RPMI7951 (cell line): Measurements from ENCODE around the gene NFAT5. TPM values are rescaled to one million over a fixed set of nuclear protein-coding genes. Genes with fewer than 3 reads are reported as not detected.
"Not testable (repeated sequence)": the region's sequence is repeated elsewhere in the genome, so short reads cannot be mapped to it uniquely, and the experiment has no call there.

Experiments
- DNase-seq: peaks from one replicate; pipeline ENCODE4 v3.0.0-alpha.2; 2012; ENCODE audit warnings: low read depth
- total RNA-seq: library from RNA; depleted of rRNA; stranded (reverse); fragments of >200 nt; shearing (Covaris generic); gene quantifications from 2 replicates; pipeline ENCODE4 v1.2.3, GENCODE V29; 2014; rRNA removed

NFAT5 gene, protein sequence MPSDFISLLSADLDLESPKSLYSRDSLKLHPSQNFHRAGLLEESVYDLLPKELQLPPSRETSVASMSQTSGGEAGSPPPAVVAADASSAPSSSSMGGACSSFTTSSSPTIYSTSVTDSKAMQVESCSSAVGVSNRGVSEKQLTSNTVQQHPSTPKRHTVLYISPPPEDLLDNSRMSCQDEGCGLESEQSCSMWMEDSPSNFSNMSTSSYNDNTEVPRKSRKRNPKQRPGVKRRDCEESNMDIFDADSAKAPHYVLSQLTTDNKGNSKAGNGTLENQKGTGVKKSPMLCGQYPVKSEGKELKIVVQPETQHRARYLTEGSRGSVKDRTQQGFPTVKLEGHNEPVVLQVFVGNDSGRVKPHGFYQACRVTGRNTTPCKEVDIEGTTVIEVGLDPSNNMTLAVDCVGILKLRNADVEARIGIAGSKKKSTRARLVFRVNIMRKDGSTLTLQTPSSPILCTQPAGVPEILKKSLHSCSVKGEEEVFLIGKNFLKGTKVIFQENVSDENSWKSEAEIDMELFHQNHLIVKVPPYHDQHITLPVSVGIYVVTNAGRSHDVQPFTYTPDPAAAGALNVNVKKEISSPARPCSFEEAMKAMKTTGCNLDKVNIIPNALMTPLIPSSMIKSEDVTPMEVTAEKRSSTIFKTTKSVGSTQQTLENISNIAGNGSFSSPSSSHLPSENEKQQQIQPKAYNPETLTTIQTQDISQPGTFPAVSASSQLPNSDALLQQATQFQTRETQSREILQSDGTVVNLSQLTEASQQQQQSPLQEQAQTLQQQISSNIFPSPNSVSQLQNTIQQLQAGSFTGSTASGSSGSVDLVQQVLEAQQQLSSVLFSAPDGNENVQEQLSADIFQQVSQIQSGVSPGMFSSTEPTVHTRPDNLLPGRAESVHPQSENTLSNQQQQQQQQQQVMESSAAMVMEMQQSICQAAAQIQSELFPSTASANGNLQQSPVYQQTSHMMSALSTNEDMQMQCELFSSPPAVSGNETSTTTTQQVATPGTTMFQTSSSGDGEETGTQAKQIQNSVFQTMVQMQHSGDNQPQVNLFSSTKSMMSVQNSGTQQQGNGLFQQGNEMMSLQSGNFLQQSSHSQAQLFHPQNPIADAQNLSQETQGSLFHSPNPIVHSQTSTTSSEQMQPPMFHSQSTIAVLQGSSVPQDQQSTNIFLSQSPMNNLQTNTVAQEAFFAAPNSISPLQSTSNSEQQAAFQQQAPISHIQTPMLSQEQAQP (N-terminal part only)
- 10.7 and 11.9 TPM in 2 replicates for total RNA-seq

DNA sequence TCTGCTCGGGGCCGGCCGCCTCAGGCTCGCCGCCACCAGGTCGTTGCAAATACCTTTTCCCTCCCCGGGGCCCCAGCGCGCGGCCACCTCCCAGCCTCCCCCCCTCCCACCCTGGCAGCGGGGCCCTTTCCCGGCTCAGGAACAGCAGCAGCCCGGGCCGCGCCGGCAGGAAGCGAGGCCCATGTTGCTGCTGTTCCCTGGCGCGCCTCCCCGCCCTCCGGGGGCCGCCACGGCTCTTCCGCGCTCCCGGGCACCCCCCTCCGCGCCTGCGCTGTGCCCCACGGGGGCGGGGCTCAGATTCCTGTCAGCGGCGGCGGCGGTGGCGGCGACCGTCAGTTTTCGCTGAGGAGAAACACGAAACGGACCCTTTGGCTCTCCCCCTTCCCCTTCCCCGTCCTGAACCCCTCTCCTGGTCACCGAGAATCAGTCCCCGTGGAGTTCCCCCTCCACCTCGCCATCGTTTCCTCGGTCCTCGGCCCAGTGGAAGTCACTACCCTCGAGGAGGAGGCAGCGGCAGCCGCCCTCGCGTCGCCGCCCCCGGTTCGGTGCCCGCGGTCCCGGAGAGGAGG lies at the start of gene NFAT5:
NFAT5 (plus strand) TSS at position 296 of the 569 bp plus-strand sequence. CDS start 336 bp downstream, outside the sequence.
- peak; percentile 86 for DNase-seq

DNA sequence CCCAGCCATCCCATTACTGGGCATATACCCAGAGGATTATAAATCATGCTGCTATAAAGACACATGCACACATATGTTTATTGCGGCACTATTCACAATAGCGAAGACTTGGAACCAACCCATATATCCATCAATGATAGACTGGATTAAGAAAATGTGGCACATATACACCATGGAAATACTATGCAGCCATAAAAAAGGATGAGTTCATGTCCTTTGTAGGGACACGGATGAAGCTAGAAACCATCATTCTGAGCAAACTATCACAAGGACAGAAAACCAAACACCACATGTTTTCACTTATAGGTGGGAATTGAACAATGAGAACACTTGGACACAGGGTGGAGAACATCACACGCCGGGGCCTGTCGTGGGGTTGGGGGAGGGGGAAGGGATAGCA lies 47.9 kb upstream of the NFAT5 start:
- not testable (repeated sequence) for DNase-seq

DNA sequence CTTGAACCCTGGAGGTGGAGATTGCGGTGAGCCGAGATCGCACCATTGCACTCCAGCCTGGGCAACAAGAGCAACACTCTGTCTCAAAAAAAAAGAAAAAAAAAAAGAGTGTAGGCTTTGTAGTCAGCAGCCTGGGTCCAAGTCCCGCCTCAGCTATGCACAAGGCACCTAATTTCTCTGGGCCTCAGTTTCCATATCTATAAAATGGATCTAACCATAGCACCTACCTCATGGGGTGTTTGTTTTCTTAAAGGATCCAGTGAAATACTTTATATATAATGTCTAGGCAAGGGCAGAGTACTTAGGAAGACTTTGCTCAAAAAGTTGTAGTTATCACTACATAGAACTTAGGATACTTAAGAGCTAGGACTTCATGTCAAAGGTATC lies 45.4 kb upstream of the NFAT5 start:
- no peak for DNase-seq

DNA sequence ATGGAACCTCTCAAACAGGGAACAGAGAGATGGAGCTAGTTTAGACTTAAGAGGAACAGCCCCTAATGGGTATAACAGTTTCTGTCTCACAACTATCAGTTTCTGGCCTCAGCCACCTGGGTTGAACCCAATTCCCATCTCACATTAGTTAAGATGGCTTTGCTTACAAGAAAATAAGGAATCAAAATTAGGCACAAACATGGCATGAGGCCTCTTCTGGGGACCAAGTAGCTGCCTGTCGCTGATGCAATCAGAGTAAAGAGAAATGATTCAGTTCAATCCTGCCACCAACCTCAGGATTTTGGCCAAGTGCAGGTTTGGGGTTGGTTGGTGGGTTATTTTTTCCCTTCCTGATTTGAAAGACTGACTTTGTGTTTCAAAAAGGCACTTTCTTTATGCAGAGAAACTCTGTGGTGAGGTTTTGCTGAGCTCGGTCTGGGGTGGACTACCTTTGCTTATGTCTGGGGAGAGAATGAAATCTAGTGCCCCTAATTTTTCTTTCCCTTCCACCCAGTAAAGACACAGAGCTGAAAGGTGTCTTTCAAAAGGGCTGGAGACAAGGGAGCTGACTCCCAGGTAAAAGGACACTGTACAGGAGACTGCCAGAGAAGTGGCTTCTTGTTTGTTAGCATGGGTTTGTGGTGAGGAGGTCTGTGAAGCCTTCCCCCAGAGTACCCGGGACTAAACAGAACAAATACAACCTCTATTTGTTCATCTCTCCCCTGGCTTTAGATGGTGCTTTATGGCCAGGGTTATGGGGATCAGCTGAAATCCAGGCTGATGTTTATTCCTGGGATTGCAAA lies 44.8 kb upstream of the NFAT5 start:
- peak; percentile 22 for DNase-seq

DNA sequence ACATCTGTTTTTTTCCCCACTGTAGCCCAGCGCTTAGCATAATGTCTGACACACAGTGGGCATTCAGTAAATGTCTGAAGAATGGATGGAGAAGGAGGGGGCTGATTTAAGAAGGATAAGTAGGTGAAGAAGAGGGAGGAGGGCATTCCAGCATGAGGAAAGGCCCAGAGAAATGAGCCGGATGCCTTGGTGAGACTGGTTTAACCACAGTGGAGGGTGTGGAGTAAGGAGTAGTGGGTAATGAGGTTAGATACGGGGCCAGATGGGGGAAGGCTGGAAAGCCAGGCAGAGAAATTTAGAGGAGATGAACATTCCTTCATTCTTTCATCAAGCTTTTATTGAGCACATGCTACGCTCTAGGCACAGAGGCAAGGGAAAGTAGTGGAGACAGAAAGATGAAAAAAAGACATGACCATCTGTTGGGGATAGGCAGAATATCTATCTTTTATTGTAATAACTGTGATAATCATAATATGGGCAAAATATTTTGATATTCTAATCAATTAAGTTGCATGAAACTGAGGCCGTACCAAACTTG lies 43.7 kb upstream of the NFAT5 start:
- no peak for DNase-seq

DNA sequence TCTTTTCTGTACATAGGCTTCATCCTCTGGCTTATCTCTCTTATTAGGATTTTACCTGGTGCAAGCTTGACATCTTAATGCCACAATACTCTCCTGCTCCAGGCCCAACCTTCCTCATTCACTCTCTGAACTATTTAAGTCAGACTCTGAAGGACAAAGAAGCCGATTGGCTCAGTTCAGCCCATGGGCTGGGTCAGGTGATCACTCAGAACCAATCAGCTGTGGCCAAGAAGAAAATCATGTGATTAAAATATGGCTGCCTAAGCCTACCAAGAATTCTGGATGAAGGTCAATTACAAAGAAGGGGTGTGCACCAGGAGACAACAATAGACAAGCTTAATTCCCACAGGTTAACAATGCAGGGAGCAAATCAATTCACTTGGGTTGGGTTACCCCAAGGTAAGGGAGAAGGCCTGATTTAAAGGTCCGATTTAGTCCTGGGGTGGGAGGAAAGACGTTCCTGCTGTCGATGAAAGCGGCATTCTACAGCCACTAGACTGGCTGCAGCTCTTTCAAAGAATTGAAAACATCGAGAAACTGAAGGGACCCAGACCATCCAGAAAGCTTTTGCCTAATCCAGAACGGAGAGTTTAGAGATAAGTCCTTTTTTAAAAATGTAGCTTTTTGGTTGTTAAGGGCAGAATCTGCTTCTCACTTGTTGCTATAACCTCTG lies 42.9 kb upstream of the NFAT5 start:
- DNase-seq, result no peak

DNA sequence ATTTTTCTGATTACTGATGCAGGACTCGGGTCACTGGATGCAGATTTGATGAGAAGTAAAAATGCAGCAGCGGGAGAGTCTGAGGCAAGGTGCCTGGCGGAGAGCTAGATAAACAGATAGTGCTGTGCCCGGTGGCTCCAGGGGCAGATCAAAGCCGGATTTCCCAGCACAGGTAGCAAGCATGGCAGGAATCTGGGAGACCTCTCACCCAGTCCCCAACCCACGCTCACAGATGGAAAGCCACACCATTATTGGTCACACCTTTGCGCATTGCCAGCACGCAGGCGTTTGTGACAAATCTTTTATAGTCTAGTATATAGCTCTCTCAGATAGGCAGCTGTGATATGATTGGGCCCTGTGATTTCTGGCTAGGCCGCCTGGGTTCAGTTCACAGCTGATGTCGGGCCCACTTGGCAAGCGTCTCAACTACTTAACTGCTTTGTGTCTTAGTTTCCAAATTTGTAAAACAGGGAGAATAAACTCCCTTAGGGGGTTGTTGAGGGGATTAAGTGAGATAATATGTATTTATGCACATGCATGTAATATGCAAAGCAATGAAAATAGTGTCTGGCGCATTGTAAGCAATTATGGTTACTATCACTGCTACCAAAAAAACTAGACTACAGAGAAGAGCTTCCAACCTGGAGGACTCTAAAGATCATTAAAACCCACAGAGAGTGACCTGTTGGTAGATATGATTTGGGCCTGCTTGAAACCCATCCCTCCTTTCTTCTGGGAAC lies 42.0 kb upstream of the NFAT5 start:
- DNase-seq, result no peak

DNA sequence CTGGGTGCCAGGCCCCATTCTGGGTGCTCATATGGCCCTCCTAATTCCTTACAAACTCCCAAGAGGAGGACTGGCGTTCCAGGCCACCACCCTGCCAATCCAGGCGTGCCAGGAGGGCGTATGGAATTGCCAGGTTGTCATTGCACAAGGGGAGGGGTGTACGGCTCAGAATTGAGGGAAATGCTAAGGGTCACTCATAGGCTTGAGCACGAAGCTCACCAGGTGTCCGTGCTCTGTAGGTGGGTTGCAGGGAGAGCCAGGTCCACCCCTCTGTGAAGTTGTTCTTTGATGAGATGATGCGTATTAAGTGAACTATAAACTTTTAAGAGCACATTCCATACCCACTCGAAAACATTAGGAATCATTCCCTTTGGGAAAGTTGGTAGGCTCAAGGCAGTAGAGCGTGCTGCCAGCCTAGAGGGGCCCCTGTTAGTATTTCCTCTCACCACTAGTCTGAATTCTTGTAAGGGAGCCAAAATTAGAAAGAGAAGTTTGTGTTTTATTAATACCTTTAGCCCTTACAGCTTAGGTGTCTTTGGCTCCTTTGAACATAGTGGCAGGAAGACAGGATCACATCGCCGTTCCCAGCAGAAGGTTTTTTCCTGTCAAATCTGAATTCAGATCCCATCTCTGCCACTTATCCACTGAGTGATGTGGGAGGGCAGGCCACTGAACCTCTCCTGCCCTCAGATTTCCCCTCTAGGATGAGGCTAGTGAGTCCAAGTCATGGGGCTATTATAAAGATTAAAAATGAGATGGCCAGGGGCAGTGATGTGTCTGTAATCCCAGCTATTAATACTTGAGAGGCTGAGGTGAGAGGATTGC lies 38.7 kb upstream of the NFAT5 start:
- DNase-seq, result no peak

DNA sequence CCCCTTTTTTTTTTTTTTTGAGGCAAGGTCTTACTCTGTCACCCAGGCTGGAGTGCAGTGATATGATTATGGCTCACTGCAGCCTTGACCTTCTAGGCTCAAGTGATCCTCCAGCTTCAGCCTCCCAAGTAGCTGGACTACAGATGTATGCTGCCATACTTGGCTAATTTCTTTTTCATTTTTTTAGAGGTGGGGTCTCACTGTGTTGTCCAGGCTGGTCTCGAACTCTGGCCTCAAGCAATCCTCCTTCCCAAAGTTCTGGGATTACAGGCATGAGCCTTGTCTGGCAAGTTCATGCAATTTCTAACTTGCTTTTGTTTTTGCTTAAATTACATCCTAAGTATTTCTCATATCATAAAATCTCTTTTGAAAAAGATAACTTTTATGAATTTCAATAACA lies 33.8 kb upstream of the NFAT5 start:
- no peak for DNase-seq

DNA sequence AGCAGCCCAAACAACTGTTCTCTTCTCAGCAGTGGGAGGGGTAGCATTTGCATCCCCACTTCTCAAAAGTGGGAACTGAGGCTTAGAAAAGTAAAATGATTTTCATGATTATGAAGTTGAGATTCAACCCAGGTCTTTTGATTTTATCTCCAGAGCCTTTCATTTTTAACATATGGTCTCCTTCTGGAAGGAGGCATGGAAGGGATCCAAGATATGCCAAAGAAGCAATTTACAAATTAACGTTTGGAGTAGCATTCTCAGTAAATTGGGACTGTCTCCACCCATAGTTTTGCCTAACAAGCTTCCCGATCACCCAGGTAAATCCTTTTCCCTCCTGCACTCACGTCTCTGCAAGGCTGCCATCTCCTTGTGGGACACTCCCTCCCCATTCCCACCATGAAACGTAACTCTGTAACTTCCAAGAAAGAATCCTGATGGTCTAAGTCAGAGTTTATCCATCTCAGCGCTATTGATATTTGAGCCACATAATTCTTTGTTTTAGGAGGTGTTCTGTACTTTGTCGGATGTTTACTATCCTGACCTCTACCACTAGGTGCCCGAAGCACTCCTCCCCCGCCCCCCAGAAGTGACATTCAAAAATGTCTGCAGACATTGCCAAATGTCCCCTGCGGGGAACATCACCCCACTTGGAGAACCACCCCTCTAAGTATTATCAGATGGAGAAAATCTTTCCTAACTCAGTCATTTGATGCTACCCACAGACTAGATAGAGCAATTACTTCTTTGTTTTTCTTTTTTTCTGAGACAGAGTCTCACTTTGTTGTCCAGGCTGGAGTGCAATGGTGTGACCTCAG lies 32.9 kb upstream of the NFAT5 start:
- peak; percentile 45 for DNase-seq

DNA sequence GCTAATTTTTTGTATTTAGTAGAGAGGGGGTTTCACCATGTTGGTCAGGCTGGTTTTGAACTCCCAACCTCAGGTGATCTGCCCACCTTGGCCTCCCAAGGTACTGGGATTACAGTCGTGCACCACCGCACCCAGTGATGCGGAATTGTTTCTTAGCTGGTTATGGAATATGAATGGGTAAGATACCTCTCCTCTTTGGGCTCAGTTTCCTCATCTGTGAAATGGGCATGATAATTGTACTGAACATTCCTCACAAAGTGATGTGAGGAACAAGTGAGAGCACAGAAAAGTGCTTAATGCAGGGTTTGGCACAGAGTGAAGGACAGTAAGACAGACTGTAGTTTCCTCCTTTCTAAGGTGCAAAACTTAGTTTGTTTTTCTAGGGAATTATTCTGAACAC lies 31.0 kb upstream of the NFAT5 start:
- no peak for DNase-seq

DNA sequence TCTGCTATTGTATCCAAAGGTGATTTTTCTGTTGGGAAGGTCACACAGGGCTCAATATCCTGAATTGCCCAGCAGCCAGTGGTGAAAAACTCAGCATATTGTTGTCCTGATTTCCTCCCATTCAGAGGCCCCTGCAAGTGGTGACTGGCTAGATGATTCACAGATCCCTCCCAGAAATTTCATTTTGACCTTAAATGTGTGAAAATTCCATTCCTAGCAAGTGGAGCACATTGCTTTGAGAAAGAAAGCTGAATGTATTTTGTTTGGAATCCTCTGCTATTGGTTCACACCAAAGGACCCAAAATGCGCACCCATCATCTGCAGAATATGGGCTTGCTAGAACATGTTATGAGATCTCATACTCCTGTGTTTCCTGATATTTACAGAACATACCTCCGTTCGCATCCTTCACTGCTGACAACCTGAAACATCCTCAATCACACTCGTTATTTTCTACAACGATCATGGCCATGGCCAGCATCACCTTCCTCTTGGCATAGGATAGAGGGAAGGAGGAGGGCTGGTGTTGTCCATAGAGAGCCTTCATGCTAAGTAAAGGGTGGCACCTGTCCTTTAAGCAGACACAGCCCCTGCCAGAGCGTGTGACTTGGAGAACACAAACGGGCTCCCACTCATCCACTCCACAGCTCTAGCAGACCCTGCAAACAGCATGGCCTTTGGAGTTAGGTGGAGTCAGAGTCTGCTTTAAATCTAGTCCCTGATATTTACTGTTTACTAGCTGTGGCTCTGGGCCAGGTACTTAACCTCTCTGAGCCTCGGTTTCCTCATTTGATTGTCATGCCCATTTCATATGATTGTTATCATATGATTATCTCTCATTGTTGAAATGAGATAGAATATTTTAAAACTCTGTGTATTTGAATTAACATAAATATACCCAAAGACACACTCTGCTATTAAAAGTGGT lies 30.4 kb upstream of the NFAT5 start:
- peak; percentile 56 for DNase-seq

DNA sequence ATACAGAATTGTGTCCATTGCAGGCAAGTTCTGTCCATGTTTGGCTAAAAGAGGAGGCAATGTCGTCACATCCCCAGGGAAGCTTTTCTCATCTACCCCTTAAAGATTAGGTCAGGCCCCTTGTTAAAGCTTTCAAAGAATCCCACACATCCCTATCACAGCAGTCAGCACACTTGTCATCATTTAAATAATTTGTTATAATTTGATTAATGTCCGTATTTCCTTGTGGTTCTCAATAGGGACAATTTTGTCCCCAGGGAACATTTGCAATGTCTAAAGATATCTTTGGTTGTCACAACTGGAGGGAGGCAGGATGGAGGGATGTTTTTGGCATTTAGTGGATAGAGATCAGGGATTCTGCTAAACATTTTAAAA lies 28.1 kb upstream of the NFAT5 start:
- no peak for DNase-seq

DNA sequence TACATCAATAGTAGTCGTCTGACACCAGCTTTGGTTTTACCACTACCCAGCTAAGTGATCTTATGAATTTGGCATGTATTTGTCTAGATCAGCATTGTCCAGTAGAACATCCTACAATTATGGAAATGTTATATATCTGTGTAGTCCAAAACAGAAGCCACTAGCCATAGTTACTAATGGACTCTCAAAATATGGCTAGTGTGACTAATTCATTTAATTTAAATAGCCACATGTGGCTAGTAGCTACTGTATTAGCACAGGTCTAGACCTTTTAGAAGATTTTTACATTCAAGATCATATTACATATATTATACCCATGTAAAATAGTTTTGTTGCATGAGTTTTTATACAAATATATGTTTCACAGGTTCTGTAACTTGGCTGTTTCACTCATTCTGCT lies 27.0 kb upstream of the NFAT5 start:
- no peak for DNase-seq

DNA sequence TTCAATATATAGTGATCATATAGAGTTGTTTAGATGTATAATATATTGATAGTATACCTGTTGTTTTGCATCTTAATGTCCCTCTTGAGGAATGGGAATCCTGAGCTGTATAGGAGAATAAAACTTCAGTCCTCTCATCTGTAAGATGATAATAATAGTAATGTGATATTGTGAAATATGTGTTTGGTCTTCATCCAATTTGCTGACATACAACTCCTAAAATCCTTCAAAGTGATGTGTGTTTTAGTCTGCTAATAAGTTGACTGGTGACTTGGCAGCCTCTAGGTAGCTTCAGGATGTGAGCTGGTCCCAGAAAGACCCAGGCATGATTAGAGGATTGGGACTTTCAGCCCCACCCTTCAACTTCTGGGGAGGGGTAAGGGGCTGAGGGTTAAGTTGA lies 22.8 kb upstream of the NFAT5 start:
- no peak for DNase-seq

DNA sequence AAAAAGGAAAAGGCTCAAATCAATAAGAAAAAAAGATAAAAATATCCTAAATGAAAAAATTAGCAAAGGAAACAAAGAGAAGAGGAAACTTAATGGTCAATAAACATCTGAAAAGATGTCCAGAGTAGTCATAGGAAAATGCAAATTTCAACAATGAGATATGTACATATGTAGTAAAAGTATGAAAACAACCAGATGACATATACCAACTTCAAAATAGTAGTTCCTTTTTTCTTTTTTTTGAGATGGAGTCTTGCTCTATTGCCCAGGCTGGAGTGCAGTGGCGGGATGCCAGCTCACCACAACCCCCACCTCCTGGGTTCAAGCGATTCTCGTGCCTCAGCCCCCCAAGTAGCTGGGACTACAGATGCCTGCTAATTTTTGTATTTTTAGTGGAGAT lies 21.7 kb upstream of the NFAT5 start:
- DNase-seq, result no peak

DNA sequence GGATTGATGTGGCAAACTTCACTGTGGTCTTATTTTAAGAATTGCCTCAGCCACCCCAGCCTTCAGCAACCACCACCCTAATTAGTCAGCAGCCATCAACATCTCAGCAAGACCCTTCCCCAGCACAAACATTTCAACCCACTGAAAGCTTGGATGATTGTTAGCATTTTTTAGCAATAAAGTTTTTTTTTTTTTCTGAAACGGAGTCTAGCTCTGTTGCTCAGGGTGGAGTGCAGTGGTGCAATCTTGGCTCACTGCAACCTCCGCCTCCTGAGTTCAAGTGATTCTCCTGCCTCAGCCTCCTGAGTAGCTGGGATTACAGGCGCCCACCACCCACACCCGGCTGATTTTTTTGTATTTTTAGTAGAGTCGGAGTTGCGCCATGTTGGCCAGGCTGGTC lies 19.1 kb upstream of the NFAT5 start:
- DNase-seq, result not testable (repeated sequence)
